Brain microvascular endothelial cell (primary cell): ENCODE measurements around the gene ELK1.

ENCODE experiments used
- DNase-seq: peaks from one replicate; pipeline ENCODE4 v3.0.0-alpha.2; 2020
- H3K27ac ChIP-seq: fragments of 250-450 bp; sonication (Bioruptor Pico); 2 replicates; pipeline ENCODE4 v1.5.1; 2020; ENCODE audit warnings: mild to moderate bottlenecking, moderate library complexity
- H3K27me3 ChIP-seq: fragments of 250-450 bp; sonication (Bioruptor Pico); replicated peaks from 2 replicates; pipeline ENCODE4 v1.5.1; 2020; ENCODE audit warnings: mild to moderate bottlenecking
- H3K36me3 ChIP-seq: fragments of 250-450 bp; sonication (Bioruptor Pico); replicated peaks from 2 replicates; pipeline ENCODE4 v1.5.1; 2020; ENCODE audit warnings: mild to moderate bottlenecking
- H3K4me3 ChIP-seq: 2 replicates; pipeline ENCODE4 v1.5.1; 2011; ENCODE audit warnings: low read depth, mild to moderate bottlenecking, control low read depth, low read length, moderate library complexity
- CTCF ChIP-seq: IDR thresholded peaks from 2 replicates; pipeline ENCODE4 v1.5.1; 2011; ENCODE audit warnings: low read depth, mild to moderate bottlenecking, moderate library complexity, low read length, control low read depth, inconsistent platforms; ENCODE audit errors: missing control alignments
- in situ Hi-C: cut with HindIII; loops from 2 replicates; pipeline ENCODE4 v1.10.0; 2017; ENCODE audit warnings: low sequenced_read_pairs, low pct_ligation_motif_present

ELK1 gene

GRCh38 chrX:47632666-47633065 lies 17.7 kb downstream of the ELK1 start:
- Histone ChIP-seq H3K36me3 (peaks cover 9% of the 10 kb centered on the region), H3K27me3 (no peaks in the 10 kb centered on the region), H3K27ac (no peak overlapping the region), H3K4me3 (no peak overlapping the region)
- in situ Hi-C loops: no loop called here
- TF ChIP-seq CTCF: no peak
- DNase-seq: no peak

GRCh38 chrX:47631676-47632075 lies 18.7 kb downstream of the ELK1 start:
- in situ Hi-C loops: no loop called here
- TF ChIP-seq CTCF: no peak
- DNase-seq: no peak

GRCh38 chrX:47629419-47630200 lies 20.8 kb downstream of the ELK1 start, which contains the start of gene CFP:
TSS of gene CFP (minus strand) at chrX:47629930. CDS start at chrX:47629844, 86 bp downstream.
- Histone ChIP-seq H3K27me3 (no peaks in the 10 kb centered on the region), H3K27ac (no peak within 1 kb of the TSS), H3K4me3 (no peak within 1 kb of the TSS), H3K36me3 (peaks cover 4% of the 10 kb centered on the region)
- in situ Hi-C loops: no loop called here
- no peak for TF ChIP-seq CTCF
- DNase-seq: no peak

More at GRCh38 chrX:47631676-47632075, 18.7 kb downstream of the ELK1 start:
- Histone ChIP-seq H3K27ac (no peak overlapping the region), H3K4me3 (no peak overlapping the region), H3K36me3 (peaks cover 8% of the 10 kb centered on the region), H3K27me3 (no peaks in the 10 kb centered on the region)

- H3K4me3 ChIP-seq: no peak overlapping the region
- in situ Hi-C loops: no loop called here
- TF ChIP-seq CTCF: peak; percentile 26
- no peaks in the 10 kb centered on the region for H3K36me3 ChIP-seq
- no peaks in the 10 kb centered on the region for H3K27me3 ChIP-seq
- H3K27ac ChIP-seq: no peak overlapping the region
- DNase-seq: no peak
Measured at GRCh38 chrX:47628982-47629381, 21.4 kb downstream of the ELK1 start.

GRCh38 chrX:47625365-47625764 lies 25.0 kb downstream of the ELK1 start:
- H3K27ac ChIP-seq: no peak overlapping the region
- in situ Hi-C loops: no loop called here
- no peak for TF ChIP-seq CTCF

More at GRCh38 chrX:47625365-47625764, 25.0 kb downstream of the ELK1 start:
- Histone ChIP-seq H3K36me3 (no peaks in the 10 kb centered on the region), H3K4me3 (no peak overlapping the region), H3K27me3 (no peaks in the 10 kb centered on the region)
- DNase-seq: no peak
